Measurements from ENCODE around the gene KIF21A. TPM values are rescaled to one million over a fixed set of nuclear protein-coding genes. Genes with fewer than 3 reads are reported as not detected.
A peak's percentile ranks its signal among the peaks of the same experiment; 100 is the strongest.

Gene KIF21A
- total and polyA plus RNA-seq, 2 experiments from 2014 or later = 25.0 to 55.1 TPM

- Histone ChIP-seq H3K4me2 (no peak overlapping the region), H3K9me2 (replicated peaks; ENCODE audit: insufficient read depth) (no peaks in the 10 kb centered on the region), H4K20me1 (ENCODE audit: insufficient read depth, poor library complexity, severe bottlenecking) (no peaks in the 10 kb centered on the region), H3K9me3 (ENCODE audit: low read depth) (no peaks in the 10 kb centered on the region), H3K4me1 (ENCODE audit: insufficient read depth) (no peaks in the 10 kb centered on the region), H3K79me2 (no peaks in the 10 kb centered on the region), H3K36me3 (replicated peaks; ENCODE audit: insufficient read depth, low read depth) (no peaks in the 10 kb centered on the region), H2AFZ (no peak overlapping the region), H3K4me3 (no peak overlapping the region), H3K27ac (no peak overlapping the region), H3K27me3 (no peaks in the 10 kb centered on the region)
- 91% methylated on average over 7 of the region's 7 CpGs for WGBS (ENCODE audit: low lambda C conversion rate, missing lambda C conversion rate)
- DNase-seq (ENCODE audit: low spot score) = no peak
- no peak for TF ChIP-seq CTCF (IDR thresholded peaks at IDR 0.05; ENCODE audit: poor library complexity)
- TF ChIP-seq EZH2 (IDR thresholded peaks at IDR 0.05; ENCODE audit: borderline replicate concordance) = no peak
- no peak for TF ChIP-seq EZH2phosphoT487 (IDR thresholded peaks at IDR 0.05; ENCODE audit: low read depth, severe bottlenecking, unreplicated experiment)
These were observed 16.1 kb upstream of the KIF21A start for GRCh38 chr12:39459027-39459434.

- no peak for DNase-seq (ENCODE audit: low spot score)
- Histone ChIP-seq H3K27ac (no peak overlapping the region), H3K4me1 (ENCODE audit: insufficient read depth) (no peaks in the 10 kb centered on the region), H3K9me2 (replicated peaks; ENCODE audit: insufficient read depth) (no peaks in the 10 kb centered on the region), H2AFZ (no peak overlapping the region), H3K27me3 (no peaks in the 10 kb centered on the region), H3K79me2 (no peaks in the 10 kb centered on the region), H3K4me2 (no peak overlapping the region), H3K36me3 (replicated peaks; ENCODE audit: insufficient read depth, low read depth) (no peaks in the 10 kb centered on the region), H4K20me1 (ENCODE audit: insufficient read depth, poor library complexity, severe bottlenecking) (no peaks in the 10 kb centered on the region), H3K4me3 (no peak overlapping the region), H3K9me3 (ENCODE audit: low read depth) (no peaks in the 10 kb centered on the region)
- WGBS (ENCODE audit: low lambda C conversion rate, missing lambda C conversion rate) = 22% methylated on average over 1 of the region's 1 CpG
- TF ChIP-seq EZH2phosphoT487 (IDR thresholded peaks at IDR 0.05; ENCODE audit: low read depth, severe bottlenecking, unreplicated experiment) (no peak), EZH2 (IDR thresholded peaks at IDR 0.05; ENCODE audit: borderline replicate concordance) (no peak), CTCF (IDR thresholded peaks at IDR 0.05; ENCODE audit: poor library complexity) (no peak)
These were observed 9.1 kb upstream of the KIF21A start for GRCh38 chr12:39451977-39452376.

GRCh38 chr12:39448038-39448437, 5.1 kb upstream of the KIF21A start:
- Histone ChIP-seq H3K27ac (no peak overlapping the region), H3K27me3 (no peaks in the 10 kb centered on the region), H2AFZ (no peak overlapping the region), H3K4me2 (no peak overlapping the region), H3K36me3 (replicated peaks; ENCODE audit: insufficient read depth, low read depth) (no peaks in the 10 kb centered on the region), H3K9me2 (replicated peaks; ENCODE audit: insufficient read depth) (no peaks in the 10 kb centered on the region), H3K4me3 (no peak overlapping the region), H3K79me2 (no peaks in the 10 kb centered on the region), H4K20me1 (ENCODE audit: insufficient read depth, poor library complexity, severe bottlenecking) (no peaks in the 10 kb centered on the region), H3K4me1 (ENCODE audit: insufficient read depth) (peaks cover 7% of the 10 kb centered on the region), H3K9me3 (ENCODE audit: low read depth) (no peaks in the 10 kb centered on the region)
- no peak for DNase-seq (ENCODE audit: low spot score)
- TF ChIP-seq EZH2 (IDR thresholded peaks at IDR 0.05; ENCODE audit: borderline replicate concordance) (no peak), EZH2phosphoT487 (IDR thresholded peaks at IDR 0.05; ENCODE audit: low read depth, severe bottlenecking, unreplicated experiment) (no peak), CTCF (IDR thresholded peaks at IDR 0.05; ENCODE audit: poor library complexity) (no peak)

GRCh38 chr12:39443929-39444209, 949 bp upstream of the KIF21A start:
- Histone ChIP-seq H3K9me2 (replicated peaks; ENCODE audit: insufficient read depth) (no peaks in the 10 kb centered on the region), H3K4me2 (peak overlapping the region; percentile 90), H2AFZ (peak overlapping the region; percentile 73), H3K4me3 (peak overlapping the region; percentile 43), H3K79me2 (peaks cover 29% of the 10 kb centered on the region), H3K36me3 (replicated peaks; ENCODE audit: insufficient read depth, low read depth) (no peaks in the 10 kb centered on the region), H3K4me1 (ENCODE audit: insufficient read depth) (peaks cover 24% of the 10 kb centered on the region), H3K27me3 (no peaks in the 10 kb centered on the region), H3K9me3 (ENCODE audit: low read depth) (no peaks in the 10 kb centered on the region), H4K20me1 (ENCODE audit: insufficient read depth, poor library complexity, severe bottlenecking) (no peaks in the 10 kb centered on the region), H3K27ac (peak overlapping the region; percentile 92)
- peak; percentile 6 for DNase-seq (ENCODE audit: low spot score)
- no peak for TF ChIP-seq CTCF (IDR thresholded peaks at IDR 0.05; ENCODE audit: poor library complexity)
- TF ChIP-seq EZH2phosphoT487 (IDR thresholded peaks at IDR 0.05; ENCODE audit: low read depth, severe bottlenecking, unreplicated experiment) = no peak
- TF ChIP-seq EZH2 (IDR thresholded peaks at IDR 0.05; ENCODE audit: borderline replicate concordance) = no peak
